ENCODE data around the gene SLC9C1.

SLC9C1 gene

GRCh38 chr3:112096176-112096575, 197.8 kb downstream of the SLC9C1 start:
- in situ Hi-C loops (cut with HindIII; ENCODE audit: low pct_unique_long_range_greater_than_20kb, low sequenced_read_pairs), result no loop called here
- TF ChIP-seq JUND (IDR thresholded peaks at IDR 0.05; ENCODE audit: low read depth), result no peak
- DNase-seq (ENCODE audit: low read depth in 1 of 2, low spot score in 1 of 2), result no peak

DNA sequence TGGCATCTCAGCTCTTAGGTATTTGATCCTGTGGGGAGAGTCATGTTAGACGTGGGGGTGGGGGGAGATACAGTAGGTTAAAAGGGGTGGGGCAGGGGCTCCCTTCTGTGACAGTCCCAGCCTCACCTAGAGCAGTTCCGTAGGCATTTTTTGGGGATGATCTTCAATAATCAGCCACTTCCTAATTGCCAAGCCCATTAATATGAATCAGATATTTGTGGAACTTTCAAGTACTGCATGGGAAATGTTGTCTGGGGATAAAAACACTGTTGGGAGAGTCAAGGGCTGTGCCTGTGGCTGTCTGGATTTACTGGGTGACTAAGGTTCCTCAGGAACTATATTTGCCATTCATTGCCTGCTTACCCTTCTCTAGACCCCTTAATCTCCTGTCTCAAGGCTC, 198.3 kb downstream of the SLC9C1 start:
- in situ Hi-C loops (cut with HindIII; ENCODE audit: low pct_unique_long_range_greater_than_20kb, low sequenced_read_pairs), result no loop called here
- TF ChIP-seq JUND (IDR thresholded peaks at IDR 0.05; ENCODE audit: low read depth), result no peak
- DNase-seq (ENCODE audit: low read depth in 1 of 2, low spot score in 1 of 2), result no peak

DNA sequence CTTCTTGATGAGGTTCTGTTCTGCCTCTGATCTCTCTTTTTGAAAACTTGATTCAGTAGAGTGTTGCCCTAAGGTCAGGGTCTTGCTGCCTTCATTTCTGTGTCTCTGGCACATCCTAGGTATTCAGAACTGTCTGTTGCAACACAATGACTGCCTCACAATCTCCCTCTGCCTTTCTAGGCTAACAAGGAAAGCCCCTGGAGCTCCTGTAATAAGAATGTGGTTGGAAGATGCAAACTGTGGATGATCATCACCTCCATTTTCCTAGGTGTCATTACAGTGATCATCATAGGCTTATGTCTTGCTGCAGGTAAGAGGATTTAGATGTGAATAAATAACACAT, 200.9 kb downstream of the SLC9C1 start:
- in situ Hi-C loops (cut with HindIII; ENCODE audit: low pct_unique_long_range_greater_than_20kb, low sequenced_read_pairs), result no loop called here
- no peak for TF ChIP-seq JUND (IDR thresholded peaks at IDR 0.05; ENCODE audit: low read depth)
- no peak for DNase-seq (ENCODE audit: low read depth in 1 of 2, low spot score in 1 of 2)

GRCh38 chr3:112092496-112093179, 201.4 kb downstream of the SLC9C1 start:
- in situ Hi-C loops (cut with HindIII; ENCODE audit: low pct_unique_long_range_greater_than_20kb, low sequenced_read_pairs), result no loop called here
- DNase-seq (ENCODE audit: low read depth in 1 of 2, low spot score in 1 of 2), result no peak
- no peak for TF ChIP-seq JUND (IDR thresholded peaks at IDR 0.05; ENCODE audit: low read depth)

DNA sequence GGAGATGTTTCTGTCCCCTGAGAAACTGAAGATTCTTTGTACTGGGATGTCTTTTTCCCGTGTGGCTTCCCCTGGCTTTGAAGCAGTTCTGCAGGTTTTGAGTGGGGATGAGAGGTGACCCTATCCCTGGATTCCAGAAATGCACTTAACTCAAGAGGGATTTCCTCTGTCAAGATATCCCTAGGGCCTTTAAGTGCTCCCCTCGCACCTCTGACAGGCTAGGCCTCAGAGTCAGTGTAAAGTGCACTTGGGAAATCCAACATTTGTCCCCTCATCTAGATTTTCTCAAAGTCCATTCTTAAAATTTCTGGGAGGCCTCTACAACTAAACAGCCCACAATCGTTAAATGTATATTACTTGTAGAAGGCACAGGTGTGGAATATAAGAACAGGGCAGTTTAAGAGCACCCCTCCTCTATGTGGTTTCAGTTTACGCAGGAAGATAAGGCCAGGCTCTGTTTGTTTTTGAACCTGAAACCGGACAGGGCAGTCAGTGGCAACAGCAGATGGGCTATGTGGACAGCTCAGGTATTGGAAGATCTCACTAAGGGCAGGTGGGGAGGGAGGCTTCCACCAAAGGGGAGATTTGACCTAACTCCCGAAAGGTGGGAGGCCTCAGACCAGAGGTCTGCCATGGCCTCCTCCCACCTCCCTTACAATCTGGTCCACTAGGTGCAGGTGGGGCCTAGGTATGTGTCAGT, 203.0 kb downstream of the SLC9C1 start:
- in situ Hi-C loops (cut with HindIII; ENCODE audit: low pct_unique_long_range_greater_than_20kb, low sequenced_read_pairs), result no loop called here
- TF ChIP-seq JUND (IDR thresholded peaks at IDR 0.05; ENCODE audit: low read depth), result no peak
- peak in 1 of 2 experiments; percentile 57 for DNase-seq (ENCODE audit: low read depth in 1 of 2, low spot score in 1 of 2)

Data from T47D (cell line).